Keratinocyte (primary cell): ENCODE measurements around the gene FRYL. TPM values are rescaled to one million over a fixed set of nuclear protein-coding genes. Genes with fewer than 3 reads are reported as not detected.

Source experiments
- DNase-seq: peaks from one replicate; pipeline ENCODE4 v3.0.0-alpha.2; 2011; ENCODE audit warnings: low read depth, missing footprints, low spot score
- FAIRE-seq: peaks from 2 replicates; lab custom pipeline; 2011; peaks lifted over from hg19 to GRCh38; lab: Jason Lieb, UNC
- H2AFZ ChIP-seq: 2 replicates; pipeline ENCODE4 v1.6.0; 2012; ENCODE audit warnings: low read length, control low read depth, inconsistent platforms; ENCODE audit not compliant: control insufficient read depth
- H3K27ac ChIP-seq: 2 replicates; pipeline ENCODE4 v1.5.1; 2011; ENCODE audit warnings: low read length; ENCODE audit not compliant: control insufficient read depth, insufficient read depth
- H3K27me3 ChIP-seq: 3 replicates; pipeline ENCODE4 v1.6.0; 2011; ENCODE audit warnings: low read length; ENCODE audit not compliant: control insufficient read depth, insufficient read depth; ENCODE audit errors: extremely low read depth
- H3K36me3 ChIP-seq, 2 experiments: 2 replicates in 1 of 2; 3 replicates in 1 of 2; pipeline ENCODE4 v1.5.1; 2011; ENCODE audit warnings: low read length in 2 of 2, mild to moderate bottlenecking in 1 of 2; ENCODE audit not compliant: control insufficient read depth in 2 of 2, insufficient read depth in 2 of 2; ENCODE audit errors: extremely low read depth in 1 of 2
- H3K4me1 ChIP-seq: 3 replicates; pipeline ENCODE4 v1.5.1; 2011; ENCODE audit warnings: low read length; ENCODE audit not compliant: control insufficient read depth, insufficient read depth; ENCODE audit errors: extremely low read depth
- H3K4me2 ChIP-seq: 3 replicates; pipeline ENCODE4 v1.6.0; 2011; ENCODE audit warnings: low read depth, low read length; ENCODE audit not compliant: control insufficient read depth, insufficient read depth; ENCODE audit errors: extremely low read depth
- H3K4me3 ChIP-seq, 3 experiments: fragments of 200-600 bp in 1 of 3; sonication (generic) in 1 of 3; 2 replicates in 2 of 3; 3 replicates in 1 of 3; pipeline ENCODE4 v1.5.1; 2011 to 2016; ENCODE audit warnings: low read length in 3 of 3, mild to moderate bottlenecking in 3 of 3, control low read depth in 2 of 3, inconsistent platforms in 1 of 3, low read depth in 1 of 3, mixed read lengths in 1 of 3, mixed run types in 1 of 3, moderate library complexity in 1 of 3; ENCODE audit not compliant: control insufficient read depth in 2 of 3, insufficient read depth in 2 of 3; ENCODE audit errors: extremely low read depth in 1 of 3
- H3K79me2 ChIP-seq: 2 replicates; pipeline ENCODE4 v1.6.0; 2012; ENCODE audit warnings: low read length; ENCODE audit not compliant: control insufficient read depth, insufficient read depth
- H3K9ac ChIP-seq: 3 replicates; pipeline ENCODE4 v1.6.0; 2011; ENCODE audit warnings: low read length; ENCODE audit not compliant: control insufficient read depth, insufficient read depth; ENCODE audit errors: extremely low read depth
- H3K9me1 ChIP-seq: 3 replicates; pipeline ENCODE4 v1.6.0; 2011; ENCODE audit warnings: low read length; ENCODE audit not compliant: control insufficient read depth, insufficient read depth; ENCODE audit errors: extremely low read depth
- H3K9me3 ChIP-seq: 2 replicates; pipeline ENCODE4 v1.5.1; 2012; ENCODE audit warnings: low read depth, low read length; ENCODE audit not compliant: control insufficient read depth
- H4K20me1 ChIP-seq: 3 replicates; pipeline ENCODE4 v1.6.0; 2011; ENCODE audit warnings: low read length; ENCODE audit not compliant: control insufficient read depth, insufficient read depth; ENCODE audit errors: extremely low read depth
- CTCF ChIP-seq, 3 experiments: IDR thresholded peaks in 1 of 3; conservative IDR thresholded peaks in 1 of 3; optimal IDR thresholded peaks in 1 of 3; 2 replicates in 2 of 3; 3 replicates in 1 of 3; pipeline versions ENCODE3 to v1.5.1; 2011; ENCODE audit warnings: low read length in 3 of 3, mild to moderate bottlenecking in 3 of 3, moderate library complexity in 2 of 3, control low read depth in 1 of 3, inconsistent platforms in 1 of 3; ENCODE audit not compliant: insufficient read depth in 2 of 3; ENCODE audit errors: extremely low read depth in 1 of 3
- EZH2 ChIP-seq: IDR thresholded peaks from one replicate; pipeline ENCODE4 v1.6.1; 2012; ENCODE audit warnings: inconsistent platforms, mild to moderate bottlenecking, low read length, moderate library complexity
- dilution Hi-C: fragments of 300-500 bp; cut with MboI; formaldehyde crosslinking; loops from one replicate; pipeline ENCODE4 v1.7.0; 2020; ENCODE audit warnings: low sequenced_read_pairs; ENCODE audit not compliant: extremely low pct_ligation_motif_present
- polyA plus RNA-seq, 5 experiments: library from polyadenylated mRNA; depleted of rRNA in 3 of 5; stranded (reverse) in 3 of 5; stranded (forward) in 1 of 5; unstranded in 1 of 5; fragments of >200 nt; gene quantifications; 1 replicate in 1 of 5; 2 replicates in 3 of 5; 3 replicates in 1 of 5; pipeline versions ENCODE4 v1.2.1 to v1.2.3, GENCODE V29; 2011 to 2012; ENCODE audit warnings: missing spikeins in 2 of 5, low read depth in 1 of 5, low replicate concordance in 1 of 5

FRYL gene
- polyA plus RNA-seq, 1 donor (not counting 4 experiments of a cell fraction or from before 2014, with no cell fraction given): 40.4 TPM

DNA sequence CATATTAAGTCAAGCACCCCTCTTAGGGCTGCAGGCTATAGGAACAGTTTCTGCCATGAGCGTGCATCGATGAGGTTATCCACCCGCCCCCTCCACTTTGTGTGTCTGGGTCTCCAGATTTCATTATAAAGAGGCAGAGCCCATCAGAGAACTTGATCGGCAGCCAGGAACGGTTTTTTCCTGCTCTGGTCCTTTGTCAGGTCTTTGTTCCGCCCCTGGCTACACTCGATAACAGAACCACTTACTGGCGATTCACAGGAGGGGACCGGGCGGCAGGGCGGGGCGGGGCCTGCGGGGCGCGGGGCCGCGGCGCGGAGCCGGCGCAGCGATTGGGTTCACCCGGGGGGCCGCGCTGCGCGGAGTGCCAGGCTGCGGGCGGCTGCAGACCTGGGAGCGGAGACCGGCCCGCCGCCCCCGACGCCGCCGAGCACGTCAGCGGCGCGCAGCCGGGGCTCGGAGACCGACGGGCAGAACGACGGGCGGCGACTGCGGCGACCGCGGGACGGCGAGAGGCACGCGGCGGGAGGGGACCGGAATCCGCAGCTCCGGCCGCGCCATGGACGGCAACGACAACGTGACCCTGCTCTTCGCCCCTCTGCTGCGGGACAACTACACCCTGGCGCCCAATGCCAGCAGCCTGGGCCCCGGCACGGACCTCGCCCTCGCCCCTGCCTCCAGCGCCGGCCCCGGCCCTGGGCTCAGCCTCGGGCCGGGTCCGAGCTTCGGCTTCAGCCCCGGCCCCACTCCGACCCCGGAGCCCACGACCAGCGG lies 296.9 kb downstream of the FRYL start, which contains the start of gene SLC10A4:
SLC10A4 (plus strand) TSS at position 338 of the 771 bp plus-strand sequence; CDS start at position 557, 219 bp downstream.
- TF ChIP-seq EZH2 (peak; percentile 21), CTCF (optimal IDR thresholded peaks at IDR 0.05 in 1 of 3, IDR thresholded peaks at IDR 0.05 in 1 of 3, conservative IDR thresholded peaks at IDR 0.05 in 1 of 3; ENCODE audit: extremely low read depth in 1 of 3, insufficient read depth in 2 of 3, low read length in 3 of 3) (no peak)
- dilution Hi-C loops: no loop called here
- Histone ChIP-seq H3K27ac (no peak within 1 kb of the TSS), H3K9me1 (no peaks in the 10 kb centered on the region), H3K9ac (no peak within 1 kb of the TSS), H3K4me2 (peak within 1 kb of the TSS; percentile 10), H4K20me1 (no peaks in the 10 kb centered on the region), H3K9me3 (peaks cover 6% of the 10 kb centered on the region), H3K4me3 (no peak within 1 kb of the TSS), H3K27me3 (peaks cover 45% of the 10 kb centered on the region), H2AFZ (peak within 1 kb of the TSS; percentile 6), H3K36me3 (no peaks in the 10 kb centered on the region), H3K79me2 (no peaks in the 10 kb centered on the region), H3K4me1 (no peaks in the 10 kb centered on the region)
- FAIRE-seq (no peak), DNase-seq (no peak)

- FAIRE-seq: no peak
- dilution Hi-C loops: no loop called here
- H3K79me2 ChIP-seq: no peaks in the 10 kb centered on the region
- H3K4me1 ChIP-seq: no peaks in the 10 kb centered on the region
- no peak overlapping the region for H2AFZ ChIP-seq
- H4K20me1 ChIP-seq: no peaks in the 10 kb centered on the region
- no peaks in the 10 kb centered on the region for H3K9me1 ChIP-seq
- H3K4me2 ChIP-seq: no peak overlapping the region
- no peak for TF ChIP-seq EZH2
- TF ChIP-seq CTCF (optimal IDR thresholded peaks at IDR 0.05 in 1 of 3, IDR thresholded peaks at IDR 0.05 in 1 of 3, conservative IDR thresholded peaks at IDR 0.05 in 1 of 3; ENCODE audit: extremely low read depth in 1 of 3, insufficient read depth in 2 of 3, low read length in 3 of 3): no peak
- no peak overlapping the region for H3K27ac ChIP-seq
- H3K9me3 ChIP-seq: peaks cover 6% of the 10 kb centered on the region
- H3K4me3 ChIP-seq: no peak overlapping the region
- no peak overlapping the region for H3K9ac ChIP-seq
- no peaks in the 10 kb centered on the region for H3K36me3 ChIP-seq
- DNase-seq: no peak
- H3K27me3 ChIP-seq: peaks cover 42% of the 10 kb centered on the region
Observed at GRCh38 chr4:48481581-48481980, 298.5 kb downstream of the FRYL start.
